HG03457 (cell line): ENCODE measurements around the gene HLX.

Experiments
- ATAC-seq: cut with Tn5 transposase; IDR thresholded peaks from one replicate; pipeline ENCODE4 v1.9.1; 2021; ENCODE audit warnings: moderate number of reproducible peaks; ENCODE audit not compliant: unreplicated experiment

HLX gene

GRCh38 chr1:220879076-220879508 lies at the start of gene HLX:
Gene HLX (plus strand): TSS chr1:220879443. CDS start chr1:220879858, 415 bp downstream.
- ATAC-seq = peak; percentile 55

- ATAC-seq = no peak
Observed at GRCh38 chr1:220833436-220833835, 45.8 kb upstream of the HLX start.

- ATAC-seq = no peak
Observed at GRCh38 chr1:220834155-220834870, 44.9 kb upstream of the HLX start.

- ATAC-seq = no peak
Observed at GRCh38 chr1:220838578-220838977, 40.7 kb upstream of the HLX start.

GRCh38 chr1:220839474-220839873 lies 39.8 kb upstream of the HLX start:
- no peak for ATAC-seq

- no peak for ATAC-seq
Observed at GRCh38 chr1:220841293-220841692, 38.0 kb upstream of the HLX start.

- no peak for ATAC-seq
Observed at GRCh38 chr1:220843481-220844011, 35.7 kb upstream of the HLX start.

GRCh38 chr1:220852408-220852807 lies 26.8 kb upstream of the HLX start:
- no peak for ATAC-seq

GRCh38 chr1:220872296-220872695 lies 6.9 kb upstream of the HLX start:
- ATAC-seq = no peak

- no peak for ATAC-seq
Observed at GRCh38 chr1:220873087-220873486, 6.2 kb upstream of the HLX start.

- no peak for ATAC-seq
Observed at GRCh38 chr1:220873868-220874655, 5.2 kb upstream of the HLX start.

GRCh38 chr1:220875260-220875659 lies 4.0 kb upstream of the HLX start:
- no peak for ATAC-seq

GRCh38 chr1:220876511-220877376 lies 2.5 kb upstream of the HLX start:
- ATAC-seq = no peak

- no peak for ATAC-seq
Observed at GRCh38 chr1:220877377-220878095, 1.7 kb upstream of the HLX start.

- no peak for ATAC-seq
Observed at GRCh38 chr1:220878191-220879075, 810 bp upstream of the HLX start.

- no peak for ATAC-seq
Observed at GRCh38 chr1:220879509-220880361, 492 bp downstream of the HLX start.

GRCh38 chr1:220880362-220880670 lies 1.1 kb downstream of the HLX start:
- no peak for ATAC-seq

- ATAC-seq = no peak
Observed at GRCh38 chr1:220880726-220881506, 1.7 kb downstream of the HLX start.
